Measurements from ENCODE around the gene KREMEN2. TPM values are rescaled to one million over a fixed set of nuclear protein-coding genes. Genes with fewer than 3 reads are reported as not detected.

Gene KREMEN2
- total RNA-seq, 5 donors from 2014 or later (not counting 1 experiment from before 2014, with no cell fraction given): 0.15 TPM; not detected in 4

- CTCF ChIA-PET: no interaction called here
- Mint-ChIP-seq H3K9me3 (no peaks in the 10 kb centered on the region), H3K36me3 (no peaks in the 10 kb centered on the region), H3K27ac (no peak overlapping the region), H3K4me1 (peaks cover 10 to 12% (median 12%) of the 10 kb centered on the region in 3 donors), H3K4me3 (no peak overlapping the region), H3K27me3 (peaks cover 0 to 1% of the 10 kb centered on the region in 2 donors)
- Histone ChIP-seq H3K27me3 (replicated peaks in 1 of 2; ENCODE audit: control insufficient read depth in 2 of 2, extremely low read depth in 1 of 2, insufficient read depth in 2 of 2, low read length in 1 of 2) (peaks cover 0 to 57% of the 10 kb centered on the region in 2 experiments), H3K27ac (ENCODE audit: low read length) (no peak overlapping the region), H3K9me3 (no peaks in the 10 kb centered on the region), H3K4me1 (ENCODE audit: control insufficient read depth in 1 of 2, extremely low read depth in 1 of 2, insufficient read depth in 2 of 2, low read length in 2 of 2) (peaks cover under 1 to 15% of the 10 kb centered on the region in 2 experiments), H3K36me3 (ENCODE audit: control insufficient read depth in 2 of 2, extremely low read depth in 1 of 2, insufficient read depth in 1 of 2, low read length in 1 of 2) (no peaks in the 10 kb centered on the region), H3K4me3 (ENCODE audit: control insufficient read depth in 1 of 2, extremely low read depth in 1 of 2, low read length in 1 of 2) (no peak overlapping the region)
- POLR2A ChIA-PET: no interaction called here
- WGBS (ENCODE audit: insufficient coverage): 86% methylated on average over 15 of the region's 15 CpGs
- ATAC-seq (replicated peaks in 1 of 4): no peak
- DNase-seq: no peak
Observed at GRCh38 chr16:2985893-2986355, 21.8 kb downstream of the KREMEN2 start.

GRCh38 chr16:2986623-2987188, 22.6 kb downstream of the KREMEN2 start:
- Histone ChIP-seq H3K27me3 (replicated peaks in 1 of 2; ENCODE audit: control insufficient read depth in 2 of 2, extremely low read depth in 1 of 2, insufficient read depth in 2 of 2, low read length in 1 of 2) (peaks cover 0 to 65% of the 10 kb centered on the region in 2 experiments), H3K4me1 (ENCODE audit: control insufficient read depth in 1 of 2, extremely low read depth in 1 of 2, insufficient read depth in 2 of 2, low read length in 2 of 2) (peaks cover 0 to 10% of the 10 kb centered on the region in 2 experiments), H3K9me3 (no peaks in the 10 kb centered on the region), H3K4me3 (ENCODE audit: control insufficient read depth in 1 of 2, extremely low read depth in 1 of 2, low read length in 1 of 2) (no peak overlapping the region), H3K36me3 (ENCODE audit: control insufficient read depth in 2 of 2, extremely low read depth in 1 of 2, insufficient read depth in 1 of 2, low read length in 1 of 2) (no peaks in the 10 kb centered on the region), H3K27ac (ENCODE audit: low read length) (no peak overlapping the region)
- H3K9me3 Mint-ChIP-seq: no peaks in the 10 kb centered on the region
- no peak overlapping the region for H3K4me3 Mint-ChIP-seq
- no peak for ATAC-seq (replicated peaks in 1 of 4)
- H3K27ac Mint-ChIP-seq: peak overlapping the region in 1 of 2 donors; percentile 27
- peaks cover 4 to 7% (median 7%) of the 10 kb centered on the region in 3 donors for H3K4me1 Mint-ChIP-seq
- WGBS (ENCODE audit: insufficient coverage): 73% methylated on average over 17 of the region's 17 CpGs
- peaks cover 0 to 1% of the 10 kb centered on the region in 2 donors for H3K27me3 Mint-ChIP-seq
- no peaks in the 10 kb centered on the region for H3K36me3 Mint-ChIP-seq
- no peak for DNase-seq
- ChIA-PET CTCF (no interaction called here), POLR2A (no interaction called here)

- H3K36me3 Mint-ChIP-seq: no peaks in the 10 kb centered on the region
- no peaks in the 10 kb centered on the region for H3K9me3 ChIP-seq
- no peak for DNase-seq
- H3K4me3 ChIP-seq (ENCODE audit: control insufficient read depth in 1 of 2, extremely low read depth in 1 of 2, low read length in 1 of 2): no peak overlapping the region
- peaks cover 0 to 10% of the 10 kb centered on the region in 2 experiments for H3K4me1 ChIP-seq (ENCODE audit: control insufficient read depth in 1 of 2, extremely low read depth in 1 of 2, insufficient read depth in 2 of 2, low read length in 2 of 2)
- 86% methylated on average over 9 of the region's 9 CpGs for WGBS (ENCODE audit: insufficient coverage)
- no peak for ATAC-seq (replicated peaks in 1 of 4)
- H3K27me3 ChIP-seq (replicated peaks in 1 of 2; ENCODE audit: control insufficient read depth in 2 of 2, extremely low read depth in 1 of 2, insufficient read depth in 2 of 2, low read length in 1 of 2): peaks cover 0 to 66% of the 10 kb centered on the region in 2 experiments
- peaks cover 4 to 5% (median 4%) of the 10 kb centered on the region in 3 donors for H3K4me1 Mint-ChIP-seq
- no peak overlapping the region for H3K4me3 Mint-ChIP-seq
- ChIA-PET CTCF (no interaction called here), POLR2A (no interaction called here)
- H3K27ac ChIP-seq (ENCODE audit: low read length): no peak overlapping the region
- no peak overlapping the region for H3K27ac Mint-ChIP-seq
- no peaks in the 10 kb centered on the region for H3K36me3 ChIP-seq (ENCODE audit: control insufficient read depth in 2 of 2, extremely low read depth in 1 of 2, insufficient read depth in 1 of 2, low read length in 1 of 2)
- peaks cover 0 to 1% of the 10 kb centered on the region in 2 donors for H3K27me3 Mint-ChIP-seq
- no peaks in the 10 kb centered on the region for H3K9me3 Mint-ChIP-seq
Observed at GRCh38 chr16:2987286-2987685, 23.2 kb downstream of the KREMEN2 start.

DNA sequence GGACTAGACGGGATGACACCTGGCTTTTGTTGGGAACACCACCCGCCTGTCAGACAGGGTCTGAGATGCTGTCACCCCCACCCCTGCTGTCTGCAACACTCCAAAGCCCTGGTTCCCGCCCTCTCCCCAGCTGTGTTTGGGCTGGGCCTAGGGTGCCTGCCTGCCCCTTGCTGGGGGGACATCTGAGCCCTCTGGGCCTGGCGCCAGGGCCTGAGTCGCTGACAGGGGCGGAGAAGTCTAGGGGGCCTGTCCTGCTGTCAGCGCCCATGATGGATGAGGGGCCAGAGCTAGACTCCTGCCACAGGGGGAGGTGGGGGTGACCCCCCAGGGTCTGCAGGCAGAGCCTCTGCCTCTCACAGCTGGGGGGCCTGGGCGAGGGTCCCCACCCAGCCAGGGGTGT, 23.8 kb downstream of the KREMEN2 start:
- Histone ChIP-seq H3K27me3 (replicated peaks in 1 of 2; ENCODE audit: control insufficient read depth in 2 of 2, extremely low read depth in 1 of 2, insufficient read depth in 2 of 2, low read length in 1 of 2) (peaks cover 0 to 68% of the 10 kb centered on the region in 2 experiments), H3K4me1 (ENCODE audit: control insufficient read depth in 1 of 2, extremely low read depth in 1 of 2, insufficient read depth in 2 of 2, low read length in 2 of 2) (peaks cover 0 to 10% of the 10 kb centered on the region in 2 experiments), H3K27ac (ENCODE audit: low read length) (no peak overlapping the region), H3K36me3 (ENCODE audit: control insufficient read depth in 2 of 2, extremely low read depth in 1 of 2, insufficient read depth in 1 of 2, low read length in 1 of 2) (no peaks in the 10 kb centered on the region), H3K4me3 (ENCODE audit: control insufficient read depth in 1 of 2, extremely low read depth in 1 of 2, low read length in 1 of 2) (no peak overlapping the region), H3K9me3 (no peaks in the 10 kb centered on the region)
- DNase-seq: no peak
- 91% methylated on average over 5 of the region's 8 CpGs for whole genome bisulfite sequencing (ENCODE audit: insufficient coverage)
- no peaks in the 10 kb centered on the region for H3K9me3 Mint-ChIP-seq
- ChIA-PET CTCF (no interaction called here), POLR2A (no interaction called here)
- peaks cover 3 to 5% (median 4%) of the 10 kb centered on the region in 3 donors for H3K4me1 Mint-ChIP-seq
- H3K27ac Mint-ChIP-seq: no peak overlapping the region
- H3K27me3 Mint-ChIP-seq: peaks cover 0 to 1% of the 10 kb centered on the region in 2 donors
- H3K36me3 Mint-ChIP-seq: no peaks in the 10 kb centered on the region
- ATAC-seq (replicated peaks in 1 of 4): no peak
- no peak overlapping the region for H3K4me3 Mint-ChIP-seq

DNA sequence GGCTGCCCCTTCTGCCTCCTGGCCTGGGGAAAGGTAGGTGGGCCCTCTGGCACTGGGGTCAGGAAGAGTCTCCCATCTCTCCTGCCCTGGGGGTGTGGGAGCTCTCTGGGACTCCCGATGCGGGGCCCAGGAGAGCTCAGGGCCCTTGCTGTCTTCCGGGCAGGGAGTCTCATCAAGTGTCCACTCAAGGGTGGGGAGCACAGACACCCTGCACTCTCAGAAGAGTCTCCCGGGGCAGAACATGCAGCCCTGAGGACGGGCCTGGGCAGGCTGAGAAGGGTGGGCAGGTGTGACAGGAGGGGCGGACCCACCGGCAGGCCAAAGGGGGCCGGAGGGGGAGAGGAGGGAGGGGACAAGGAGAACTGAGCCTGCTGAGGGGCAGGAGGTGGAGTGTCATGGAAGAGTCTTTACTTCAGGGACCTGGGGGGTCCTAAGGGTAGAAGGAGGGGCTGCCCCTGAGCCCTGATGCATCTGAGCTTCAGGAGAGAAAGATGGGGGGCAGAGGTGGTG, 24.6 kb downstream of the KREMEN2 start:
- H3K27me3 Mint-ChIP-seq: peaks cover 0 to 1% of the 10 kb centered on the region in 2 donors
- WGBS (ENCODE audit: insufficient coverage): 79% methylated on average over 8 of the region's 8 CpGs
- CTCF ChIA-PET: no interaction called here
- Histone ChIP-seq H3K27ac (ENCODE audit: low read length) (no peak overlapping the region), H3K9me3 (no peaks in the 10 kb centered on the region), H3K36me3 (ENCODE audit: control insufficient read depth in 2 of 2, extremely low read depth in 1 of 2, insufficient read depth in 1 of 2, low read length in 1 of 2) (no peaks in the 10 kb centered on the region), H3K27me3 (replicated peaks in 1 of 2; ENCODE audit: control insufficient read depth in 2 of 2, extremely low read depth in 1 of 2, insufficient read depth in 2 of 2, low read length in 1 of 2) (peaks cover 0 to 64% of the 10 kb centered on the region in 2 experiments), H3K4me3 (ENCODE audit: control insufficient read depth in 1 of 2, extremely low read depth in 1 of 2, low read length in 1 of 2) (no peak overlapping the region), H3K4me1 (ENCODE audit: control insufficient read depth in 1 of 2, extremely low read depth in 1 of 2, insufficient read depth in 2 of 2, low read length in 2 of 2) (peaks cover 0 to 5% of the 10 kb centered on the region in 2 experiments)
- DNase-seq (no peak), ATAC-seq (replicated peaks in 1 of 4) (no peak)
- H3K4me1 Mint-ChIP-seq: peaks cover 3 to 4% (median 3%) of the 10 kb centered on the region in 3 donors
- no peak overlapping the region for H3K4me3 Mint-ChIP-seq
- H3K27ac Mint-ChIP-seq: no peak overlapping the region
- no peaks in the 10 kb centered on the region for H3K9me3 Mint-ChIP-seq
- H3K36me3 Mint-ChIP-seq: no peaks in the 10 kb centered on the region
- POLR2A ChIA-PET: no interaction called here

- Mint-ChIP-seq H3K4me1 (no peaks in the 10 kb centered on the region), H3K27ac (no peak overlapping the region)
Observed at GRCh38 chr16:2990891-2991290, 26.8 kb downstream of the KREMEN2 start.

More at GRCh38 chr16:2990891-2991290, 26.8 kb downstream of the KREMEN2 start:
- H3K9me3 ChIP-seq: no peaks in the 10 kb centered on the region
- H3K4me3 Mint-ChIP-seq: no peak overlapping the region
- no peaks in the 10 kb centered on the region for H3K36me3 ChIP-seq (ENCODE audit: control insufficient read depth in 2 of 2, extremely low read depth in 1 of 2, insufficient read depth in 1 of 2, low read length in 1 of 2)
- peaks cover 0 to 1% of the 10 kb centered on the region in 2 donors for H3K27me3 Mint-ChIP-seq
- H3K36me3 Mint-ChIP-seq: no peaks in the 10 kb centered on the region
- ChIA-PET POLR2A (no interaction called here), CTCF (no interaction called here)
- WGBS (ENCODE audit: insufficient coverage): 70% methylated on average over 3 of the region's 10 CpGs
- H3K4me1 ChIP-seq (ENCODE audit: control insufficient read depth in 1 of 2, extremely low read depth in 1 of 2, insufficient read depth in 2 of 2, low read length in 2 of 2): no peaks in the 10 kb centered on the region
- peaks cover 0 to 55% of the 10 kb centered on the region in 2 experiments for H3K27me3 ChIP-seq (replicated peaks in 1 of 2; ENCODE audit: control insufficient read depth in 2 of 2, extremely low read depth in 1 of 2, insufficient read depth in 2 of 2, low read length in 1 of 2)
- H3K4me3 ChIP-seq (ENCODE audit: control insufficient read depth in 1 of 2, extremely low read depth in 1 of 2, low read length in 1 of 2): no peak overlapping the region
- no peak for DNase-seq
- H3K27ac ChIP-seq (ENCODE audit: low read length): no peak overlapping the region
- no peak for ATAC-seq (replicated peaks in 1 of 4)
- no peaks in the 10 kb centered on the region for H3K9me3 Mint-ChIP-seq

Measured in T-cell (primary cell).